GM12875 (cell line): ENCODE measurements around the gene NR3C1.

Experiments
- H3K4me3 ChIP-seq: one replicate; pipeline ENCODE4 v1.5.1; 2011; ENCODE audit warnings: low read depth, low read length, control low read depth
- TF ChIP-seq, protein P1 (sequence below): IDR thresholded peaks from 2 replicates; pipeline ENCODE4 v1.5.1; 2011; ENCODE audit warnings: low read depth, mild to moderate bottlenecking, control low read depth, inconsistent platforms, low read length, moderate library complexity, borderline replicate concordance; ENCODE audit not compliant: insufficient read depth

Gene NR3C1

DNA sequence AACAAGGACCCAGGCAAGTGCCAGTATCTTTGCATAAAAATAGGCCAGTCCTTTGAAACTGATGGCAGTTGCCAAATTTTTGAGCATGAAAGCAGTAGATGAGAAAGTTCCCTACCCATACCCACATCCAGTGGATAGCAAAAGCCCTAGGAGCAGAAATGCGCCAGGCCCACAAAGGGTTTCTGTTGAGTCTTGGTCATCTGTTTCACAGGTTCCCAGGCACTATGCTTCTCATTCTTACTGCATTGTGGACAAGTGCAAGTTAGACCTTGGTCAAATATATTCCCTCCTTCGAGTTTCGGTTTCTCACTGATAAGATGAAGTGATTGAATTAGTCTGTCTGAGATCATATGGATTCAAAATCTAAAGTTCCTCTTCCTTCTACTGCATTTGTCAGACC, 152.3 kb downstream of the NR3C1 start:
- TF ChIP-seq, protein P1, sequence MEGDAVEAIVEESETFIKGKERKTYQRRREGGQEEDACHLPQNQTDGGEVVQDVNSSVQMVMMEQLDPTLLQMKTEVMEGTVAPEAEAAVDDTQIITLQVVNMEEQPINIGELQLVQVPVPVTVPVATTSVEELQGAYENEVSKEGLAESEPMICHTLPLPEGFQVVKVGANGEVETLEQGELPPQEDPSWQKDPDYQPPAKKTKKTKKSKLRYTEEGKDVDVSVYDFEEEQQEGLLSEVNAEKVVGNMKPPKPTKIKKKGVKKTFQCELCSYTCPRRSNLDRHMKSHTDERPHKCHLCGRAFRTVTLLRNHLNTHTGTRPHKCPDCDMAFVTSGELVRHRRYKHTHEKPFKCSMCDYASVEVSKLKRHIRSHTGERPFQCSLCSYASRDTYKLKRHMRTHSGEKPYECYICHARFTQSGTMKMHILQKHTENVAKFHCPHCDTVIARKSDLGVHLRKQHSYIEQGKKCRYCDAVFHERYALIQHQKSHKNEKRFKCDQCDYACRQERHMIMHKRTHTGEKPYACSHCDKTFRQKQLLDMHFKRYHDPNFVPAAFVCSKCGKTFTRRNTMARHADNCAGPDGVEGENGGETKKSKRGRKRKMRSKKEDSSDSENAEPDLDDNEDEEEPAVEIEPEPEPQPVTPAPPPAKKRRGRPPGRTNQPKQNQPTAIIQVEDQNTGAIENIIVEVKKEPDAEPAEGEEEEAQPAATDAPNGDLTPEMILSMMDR = no peak
- H3K4me3 ChIP-seq = no peak overlapping the region

DNA sequence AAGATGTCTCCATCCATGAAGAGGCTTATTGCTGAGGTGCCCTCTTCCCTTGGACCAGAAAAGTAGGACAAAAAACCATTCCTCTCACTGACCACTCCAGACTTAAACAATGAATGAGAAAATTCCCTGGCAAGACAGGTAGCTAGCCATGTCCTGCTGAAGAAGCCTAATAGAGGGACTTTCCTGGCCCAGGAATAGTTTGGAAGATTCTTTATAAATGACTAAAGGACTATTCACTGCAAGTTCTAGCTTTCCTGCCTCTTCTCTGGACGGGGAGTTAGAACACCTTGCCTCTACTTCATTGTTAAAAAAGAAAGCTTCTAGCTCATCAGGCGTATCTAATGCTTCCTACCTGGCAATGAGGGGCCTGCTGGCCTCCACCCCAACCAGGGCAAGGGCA, 153.6 kb downstream of the NR3C1 start:
- H3K4me3 ChIP-seq = no peak overlapping the region
- TF ChIP-seq, protein P1 = no peak

DNA sequence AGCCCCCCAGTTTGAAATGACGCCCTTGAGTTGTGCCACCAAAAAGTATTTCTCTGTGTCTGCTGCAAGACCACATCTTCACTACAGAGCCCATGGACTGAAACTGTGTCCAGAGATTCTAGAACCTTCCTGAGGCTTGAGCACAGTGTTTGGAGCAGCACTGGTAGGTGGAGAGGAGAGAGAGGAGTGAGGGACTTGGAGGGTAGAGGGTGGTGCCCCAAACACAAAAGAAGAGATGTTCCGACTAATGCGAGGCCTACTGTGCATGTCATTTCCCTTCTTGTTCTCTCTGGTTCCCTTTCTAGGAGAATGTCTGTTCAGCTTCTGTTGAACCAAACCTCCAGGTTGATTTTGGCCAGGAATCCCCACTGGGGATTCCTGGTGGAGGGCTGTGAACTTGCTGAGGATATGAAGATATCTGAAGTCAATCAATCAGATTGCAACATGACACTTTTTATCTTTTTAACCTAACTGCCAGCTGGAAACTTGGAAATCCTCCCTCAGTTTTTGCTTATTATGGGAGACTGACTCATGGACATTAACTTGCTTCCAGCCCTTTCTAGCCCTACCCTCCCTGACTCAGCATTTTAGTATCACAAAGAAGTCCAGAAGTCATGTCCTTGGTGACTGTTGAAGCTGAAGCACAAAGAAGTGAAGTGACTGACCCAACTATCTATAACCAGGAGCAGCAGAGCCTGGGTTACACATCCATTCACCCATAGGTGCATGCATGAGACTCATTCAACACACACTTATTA, 154.5 kb downstream of the NR3C1 start:
- TF ChIP-seq, protein P1 = no peak
- no peak overlapping the region for H3K4me3 ChIP-seq

DNA sequence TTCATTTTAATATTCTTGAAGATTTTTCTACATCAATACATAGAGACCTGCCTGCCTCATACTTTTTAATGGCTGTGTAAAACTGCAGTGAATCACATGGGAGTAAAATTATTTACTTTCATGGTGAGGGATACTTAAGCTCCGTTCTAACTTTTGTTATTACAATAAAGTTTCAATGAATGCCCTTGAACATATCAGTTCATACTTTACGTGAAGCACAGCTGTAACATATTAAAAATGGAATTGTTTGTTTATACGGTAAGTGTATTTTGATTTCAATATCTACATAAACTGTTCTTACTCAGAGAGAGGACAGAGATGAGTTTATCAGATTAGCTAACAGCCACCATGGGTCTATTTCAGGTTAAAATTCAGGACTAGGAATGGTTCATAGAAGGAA, 155.1 kb downstream of the NR3C1 start:
- TF ChIP-seq, protein P1 = no peak
- H3K4me3 ChIP-seq = no peak overlapping the region

DNA sequence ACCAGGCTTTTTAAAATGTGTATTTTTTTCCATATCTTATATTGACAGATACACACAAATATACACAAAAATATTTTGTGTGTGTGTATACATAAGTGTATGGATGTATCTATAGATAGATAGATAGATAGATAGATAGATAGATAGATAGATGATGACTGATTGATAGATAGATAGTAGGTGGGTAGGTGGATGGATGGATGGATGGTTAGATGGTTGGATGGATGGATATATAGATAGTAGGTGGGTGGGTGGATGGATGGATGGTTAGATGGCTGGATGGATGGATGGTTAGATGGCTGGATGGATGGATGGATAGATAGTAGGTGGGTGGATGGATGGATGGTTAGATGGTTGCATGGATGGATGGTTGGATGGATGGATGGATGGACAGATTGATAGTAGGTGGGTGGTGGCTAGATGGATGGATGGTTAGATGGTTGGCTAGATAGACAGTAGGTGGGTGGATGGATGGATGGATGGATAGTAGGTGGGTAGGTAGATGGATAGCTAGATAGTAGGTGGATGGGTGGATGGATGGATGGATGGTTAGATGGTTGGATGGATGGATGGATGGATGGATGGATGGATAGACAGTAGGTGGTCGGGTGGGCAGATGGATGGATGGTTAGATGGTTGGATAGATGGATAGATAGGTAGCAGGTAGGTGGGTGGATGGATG, 156.2 kb downstream of the NR3C1 start:
- TF ChIP-seq, protein P1 = no peak

DNA sequence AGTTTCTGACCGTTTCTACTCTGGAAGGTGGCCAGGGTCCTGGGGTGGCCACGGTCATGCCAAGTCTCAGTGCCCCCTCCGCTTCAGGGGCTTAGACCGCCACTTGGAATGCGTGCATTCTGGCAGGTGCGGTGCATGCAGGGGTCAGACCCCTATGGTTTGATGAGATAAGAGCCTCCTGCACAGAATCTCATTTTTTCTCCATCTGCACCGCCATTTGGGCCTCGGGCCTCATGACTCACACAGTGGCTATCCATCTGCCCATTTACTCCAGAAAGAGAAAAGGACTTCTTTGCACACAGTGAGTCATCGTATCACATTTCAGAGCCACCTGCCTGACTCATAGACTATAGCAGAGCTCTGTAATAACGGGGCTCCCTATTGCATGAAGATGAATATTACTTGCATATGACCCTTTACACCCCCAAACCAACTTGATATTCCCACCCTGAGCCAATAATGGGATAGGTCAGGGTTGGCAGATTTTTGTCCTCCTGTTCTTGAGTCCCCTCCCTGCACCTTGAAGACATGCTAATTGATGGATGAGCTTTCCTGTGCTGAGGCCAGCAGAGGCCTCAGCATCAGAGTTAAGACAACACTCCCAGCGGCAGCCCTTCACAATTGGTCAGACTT, 157.4 kb downstream of the NR3C1 start:
- no peak overlapping the region for H3K4me3 ChIP-seq
- TF ChIP-seq, protein P1 = no peak

More for the DNA sequence above, 156.2 kb downstream of the NR3C1 start:
- H3K4me3 ChIP-seq = no peak overlapping the region
